ENCODE data around the gene GALNTL6. TPM values are rescaled to one million over a fixed set of nuclear protein-coding genes. Genes with fewer than 3 reads are reported as not detected.

The GALNTL6 gene
- total and polyA plus RNA-seq, 9 of the 15 experiments (the other 6 are each of a cell fraction or from before 2014, with no cell fraction given), result 0.18 to 0.50 (median 0.29) TPM

DNA sequence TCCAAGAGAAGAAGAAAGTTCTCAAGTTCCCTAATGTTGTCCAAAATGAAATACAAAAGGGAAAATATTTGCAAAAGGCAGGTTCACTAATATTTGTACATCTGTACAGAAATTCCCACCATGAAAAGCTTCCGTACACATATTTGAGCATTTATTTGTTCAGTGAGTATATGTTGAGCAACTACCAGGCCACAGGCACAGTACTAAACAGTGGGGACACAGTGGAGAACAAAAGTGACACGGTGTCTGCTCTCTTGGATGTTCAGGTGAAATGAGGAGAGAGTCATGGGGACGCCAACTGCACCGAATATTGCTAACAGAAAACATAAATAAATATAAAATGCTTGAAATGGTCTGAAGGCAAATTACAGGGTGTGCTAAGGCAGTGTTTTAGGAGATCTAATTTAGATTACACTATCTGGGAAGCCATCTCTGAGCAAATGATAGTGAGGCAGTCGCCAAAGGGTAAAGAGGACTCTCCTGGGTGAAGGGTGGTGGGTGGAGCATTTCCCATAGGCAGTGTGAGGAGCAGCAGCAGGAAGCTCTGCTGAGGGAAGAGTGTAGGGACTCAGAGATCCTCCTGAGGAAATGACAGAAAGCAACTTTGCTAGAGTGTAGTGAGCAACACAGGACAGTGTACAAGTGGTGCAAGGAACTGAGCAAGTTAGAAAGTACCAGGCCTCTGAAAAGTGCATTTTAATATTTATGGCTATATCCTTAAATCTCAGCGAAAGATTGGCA, 375.2 kb downstream of the GALNTL6 start:
- Histone ChIP-seq H3K79me2 (ENCODE audit: control insufficient read depth, insufficient read depth, low read length) (no peaks in the 10 kb centered on the region), H3K36me3 (ENCODE audit: control insufficient read depth, insufficient read depth, low read length) (no peaks in the 10 kb centered on the region), H4K20me1 (replicated peaks; ENCODE audit: control insufficient read depth, insufficient read depth, low read length) (no peaks in the 10 kb centered on the region), H3K9me1 (ENCODE audit: control insufficient read depth, insufficient read depth, low read length) (no peaks in the 10 kb centered on the region), H3K9me3 (replicated peaks; ENCODE audit: control insufficient read depth, insufficient read depth, low read depth, low read length) (no peaks in the 10 kb centered on the region), H3K27me3 (ENCODE audit: control insufficient read depth in 2 of 2, insufficient read depth in 2 of 2, low read length in 2 of 2) (no peaks in the 10 kb centered on the region), H2AFZ (ENCODE audit: low read depth, low read length) (peak overlapping the region; percentile 61), H3K4me1 (replicated peaks in 1 of 2; ENCODE audit: control insufficient read depth in 2 of 2, insufficient read depth in 2 of 2, low read length in 2 of 2) (no peaks in the 10 kb centered on the region; a peak in 1 of 5 replicates), H3K4me2 (ENCODE audit: insufficient read depth, low read length) (no peak overlapping the region), H3K9ac (ENCODE audit: insufficient read depth in 1 of 2, low read depth in 2 of 2, low read length in 2 of 2) (no peak overlapping the region), H3K27ac (ENCODE audit: extremely low read depth, low read depth, low read length) (no peak overlapping the region), H3K4me3 (no peak overlapping the region)
- 12% methylated on average over 6 of the region's 6 CpGs for WGBS (ENCODE audit: insufficient coverage, low coverage, missing lambda C conversion rate)
- peak in 1 of 4 experiments; percentile 4 for DNase-seq (ENCODE audit: extremely low read depth in 1 of 4, low spot score in 3 of 4)
- peak; percentile 60 for ATAC-seq
- in situ Hi-C loops (cut with MboI), result no loop called here
- POLR2A ChIA-PET, result no interaction called here
- intact Hi-C loops (cut with micrococcal nuclease), result no loop called here
- CTCF ChIA-PET (ENCODE audit: low intra/inter-chr PET ratio), result no interaction called here
- no peak for FAIRE-seq
- no TSS peak for BruUV-seq (replicated peaks)
- TF ChIP-seq ZFX (CRISPR knock-in tag; IDR thresholded peaks at IDR 0.05), result no peak
- no peak for TF ChIP-seq NCOA4 (IDR thresholded peaks at IDR 0.05; ENCODE audit: partially characterized antibody)
- TF ChIP-seq RBM39 (optimal IDR thresholded peaks at IDR 0.05; ENCODE audit: low read depth, low read length), result no peak
- TF ChIP-seq SAFB (IDR thresholded peaks at IDR 0.05; ENCODE audit: borderline replicate concordance, low read depth, low read length), result no peak
- TF ChIP-seq ZNF263 (CRISPR knock-in tag; IDR thresholded peaks at IDR 0.05; ENCODE audit: borderline replicate concordance), result no peak
- no peak for TF ChIP-seq ZNF778 (CRISPR knock-in tag; IDR thresholded peaks at IDR 0.05)
- no peak for TF ChIP-seq U2AF1 (optimal IDR thresholded peaks at IDR 0.05; ENCODE audit: low read depth, low read length)
- TF ChIP-seq, protein P1, sequence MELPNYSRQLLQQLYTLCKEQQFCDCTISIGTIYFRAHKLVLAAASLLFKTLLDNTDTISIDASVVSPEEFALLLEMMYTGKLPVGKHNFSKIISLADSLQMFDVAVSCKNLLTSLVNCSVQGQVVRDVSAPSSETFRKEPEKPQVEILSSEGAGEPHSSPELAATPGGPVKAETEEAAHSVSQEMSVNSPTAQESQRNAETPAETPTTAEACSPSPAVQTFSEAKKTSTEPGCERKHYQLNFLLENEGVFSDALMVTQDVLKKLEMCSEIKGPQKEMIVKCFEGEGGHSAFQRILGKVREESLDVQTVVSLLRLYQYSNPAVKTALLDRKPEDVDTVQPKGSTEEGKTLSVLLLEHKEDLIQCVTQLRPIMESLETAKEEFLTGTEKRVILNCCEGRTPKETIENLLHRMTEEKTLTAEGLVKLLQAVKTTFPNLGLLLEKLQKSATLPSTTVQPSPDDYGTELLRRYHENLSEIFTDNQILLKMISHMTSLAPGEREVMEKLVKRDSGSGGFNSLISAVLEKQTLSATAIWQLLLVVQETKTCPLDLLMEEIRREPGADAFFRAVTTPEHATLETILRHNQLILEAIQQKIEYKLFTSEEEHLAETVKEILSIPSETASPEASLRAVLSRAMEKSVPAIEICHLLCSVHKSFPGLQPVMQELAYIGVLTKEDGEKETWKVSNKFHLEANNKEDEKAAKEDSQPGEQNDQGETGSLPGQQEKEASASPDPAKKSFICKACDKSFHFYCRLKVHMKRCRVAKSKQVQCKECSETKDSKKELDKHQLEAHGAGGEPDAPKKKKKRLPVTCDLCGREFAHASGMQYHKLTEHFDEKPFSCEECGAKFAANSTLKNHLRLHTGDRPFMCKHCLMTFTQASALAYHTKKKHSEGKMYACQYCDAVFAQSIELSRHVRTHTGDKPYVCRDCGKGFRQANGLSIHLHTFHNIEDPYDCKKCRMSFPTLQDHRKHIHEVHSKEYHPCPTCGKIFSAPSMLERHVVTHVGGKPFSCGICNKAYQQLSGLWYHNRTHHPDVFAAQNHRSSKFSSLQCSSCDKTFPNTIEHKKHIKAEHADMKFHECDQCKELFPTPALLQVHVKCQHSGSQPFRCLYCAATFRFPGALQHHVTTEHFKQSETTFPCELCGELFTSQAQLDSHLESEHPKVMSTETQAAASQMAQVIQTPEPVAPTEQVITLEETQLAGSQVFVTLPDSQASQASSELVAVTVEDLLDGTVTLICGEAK (IDR thresholded peaks at IDR 0.05), result no peak
- TF ChIP-seq, protein P1 (CRISPR knock-in tag; IDR thresholded peaks at IDR 0.05), result no peak
- TF ChIP-seq PCBP1 (IDR thresholded peaks at IDR 0.05; ENCODE audit: low read depth, low read length, poor library complexity, severe bottlenecking), result no peak
- no peak for TF ChIP-seq TSC22D4 (tag; IDR thresholded peaks at IDR 0.05)

Measured in K562 (cell line).